OCI-LY1 (cell line): Measurements from ENCODE around the gene PADI6.

Source experiments
- EZH2 ChIP-seq: fragments of 200-600 bp; sonication (generic), shearing (Covaris generic); IDR thresholded peaks from 2 replicates; pipeline ENCODE4 v1.8.0; 2017; ENCODE audit warnings: borderline replicate concordance, mixed run types, mild to moderate bottlenecking, antibody characterized with exemption, low read length, moderate library complexity, mixed read lengths
- TF ChIP-seq, protein P1 (sequence below): fragments of 200-600 bp; sonication (generic), shearing (Covaris generic); IDR thresholded peaks from 2 replicates; pipeline ENCODE4 v1.5.1; 2017; ENCODE audit warnings: mild to moderate bottlenecking, antibody characterized with exemption, low read length, moderate library complexity, mixed read lengths

DNA sequence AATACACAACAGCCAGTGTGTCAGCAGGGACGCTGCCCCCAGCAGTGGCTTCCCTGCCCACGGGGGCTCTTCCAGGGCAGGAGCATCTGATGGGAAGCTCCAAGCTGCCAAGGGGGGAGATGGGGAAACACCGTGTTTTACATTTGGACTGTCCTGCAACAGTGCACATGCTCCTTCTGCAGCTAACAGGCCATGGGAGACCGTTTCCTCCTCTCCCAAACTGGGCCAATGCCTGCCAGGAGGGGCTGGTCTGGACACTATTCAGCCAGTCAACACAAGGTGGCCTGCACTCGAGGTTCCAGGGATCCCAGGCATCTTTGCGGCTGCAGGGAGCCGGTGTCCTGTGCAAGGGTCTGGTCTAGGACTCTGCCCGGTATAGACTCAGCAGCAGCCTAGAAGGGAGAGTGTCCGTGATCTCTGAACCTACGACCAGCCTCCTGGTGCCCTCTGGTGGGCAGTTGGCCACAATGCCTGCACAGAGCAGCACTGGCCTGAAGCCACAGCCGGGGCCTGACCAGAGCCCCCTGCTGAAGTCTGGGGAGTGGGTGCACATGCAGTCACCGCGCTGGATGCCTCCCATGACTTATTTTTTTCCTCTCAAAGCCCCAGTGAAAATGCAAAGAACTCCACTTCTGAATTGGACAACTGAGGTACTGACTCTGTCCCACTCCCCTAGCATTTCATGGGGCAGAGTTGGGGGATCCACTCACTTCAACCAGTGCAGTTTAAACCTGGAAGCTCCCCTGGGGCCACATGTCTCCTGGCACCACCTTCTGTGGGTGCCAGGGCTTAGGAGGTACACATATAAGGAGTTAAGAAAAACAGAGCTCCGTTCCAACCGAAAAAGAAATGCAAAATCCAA is 34.1 kb downstream of the PADI6 start:
- TF ChIP-seq, protein P1, sequence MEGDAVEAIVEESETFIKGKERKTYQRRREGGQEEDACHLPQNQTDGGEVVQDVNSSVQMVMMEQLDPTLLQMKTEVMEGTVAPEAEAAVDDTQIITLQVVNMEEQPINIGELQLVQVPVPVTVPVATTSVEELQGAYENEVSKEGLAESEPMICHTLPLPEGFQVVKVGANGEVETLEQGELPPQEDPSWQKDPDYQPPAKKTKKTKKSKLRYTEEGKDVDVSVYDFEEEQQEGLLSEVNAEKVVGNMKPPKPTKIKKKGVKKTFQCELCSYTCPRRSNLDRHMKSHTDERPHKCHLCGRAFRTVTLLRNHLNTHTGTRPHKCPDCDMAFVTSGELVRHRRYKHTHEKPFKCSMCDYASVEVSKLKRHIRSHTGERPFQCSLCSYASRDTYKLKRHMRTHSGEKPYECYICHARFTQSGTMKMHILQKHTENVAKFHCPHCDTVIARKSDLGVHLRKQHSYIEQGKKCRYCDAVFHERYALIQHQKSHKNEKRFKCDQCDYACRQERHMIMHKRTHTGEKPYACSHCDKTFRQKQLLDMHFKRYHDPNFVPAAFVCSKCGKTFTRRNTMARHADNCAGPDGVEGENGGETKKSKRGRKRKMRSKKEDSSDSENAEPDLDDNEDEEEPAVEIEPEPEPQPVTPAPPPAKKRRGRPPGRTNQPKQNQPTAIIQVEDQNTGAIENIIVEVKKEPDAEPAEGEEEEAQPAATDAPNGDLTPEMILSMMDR: peak; percentile 67
- no peak for TF ChIP-seq EZH2
